Measurements from ENCODE around the gene SLC11A2. TPM values are rescaled to one million over a fixed set of nuclear protein-coding genes. Genes with fewer than 3 reads are reported as not detected.

SLC11A2 gene
- total RNA-seq, 2 donors from 2014 or later, result 74.3 to 99.1 TPM

DNA sequence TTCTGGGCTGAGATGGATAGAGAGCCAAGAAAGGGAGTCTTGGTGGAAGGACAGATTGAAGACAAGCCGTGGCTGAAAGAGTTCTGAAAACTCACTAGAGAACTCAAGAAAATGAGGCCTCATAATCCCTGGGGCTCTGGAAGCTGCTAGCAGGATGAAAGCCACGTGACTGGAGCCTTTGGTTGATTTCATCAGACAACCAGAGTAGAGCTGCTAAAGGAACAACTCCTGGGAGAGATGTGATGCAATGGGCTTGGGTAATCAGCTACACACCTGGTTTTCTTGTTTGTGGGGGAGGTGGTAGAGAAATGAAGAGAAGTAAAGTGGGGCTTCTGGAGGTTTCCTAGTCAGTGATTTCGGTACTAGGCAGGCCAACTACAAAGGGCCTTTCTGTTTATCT is 43.8 kb upstream of the SLC11A2 start:
- Histone ChIP-seq H3K9me3 (ENCODE audit: control insufficient read depth, low read length) (no peaks in the 10 kb centered on the region), H3K4me3 (ENCODE audit: low read length) (no peak overlapping the region), H3K4me1 (ENCODE audit: control insufficient read depth, insufficient read depth, low read length) (no peaks in the 10 kb centered on the region), H3K9ac (ENCODE audit: extremely low read depth, low read length, poor library complexity, severe bottlenecking) (no peak overlapping the region), H3K36me3 (ENCODE audit: control insufficient read depth, insufficient read depth, low read length) (peaks cover 83% of the 10 kb centered on the region), H3K27me3 (ENCODE audit: control insufficient read depth, insufficient read depth, low read length, poor library complexity, severe bottlenecking) (no peaks in the 10 kb centered on the region), H3K27ac (ENCODE audit: low read depth, low read length) (no peak overlapping the region)
- Mint-ChIP-seq H3K4me3 (no peak overlapping the region), H3K4me1 (no peaks in the 10 kb centered on the region), H3K9me3 (no peaks in the 10 kb centered on the region), H3K27me3 (ENCODE audit: insufficient read depth) (no peaks in the 10 kb centered on the region), H3K27ac (peak overlapping the region; percentile 39), H3K36me3 (ENCODE audit: low read depth) (peaks cover 82% of the 10 kb centered on the region)
- no peak for TF ChIP-seq CTCF (conservative IDR thresholded peaks at IDR 0.05)
- DNase-seq, result no peak
- 91 to 100% methylated on average over 1 to 3 of the region's 3 CpGs for WGBS, 2 experiments (ENCODE audit: insufficient coverage in 1 of 2, insufficient read length in 1 of 2)

DNA sequence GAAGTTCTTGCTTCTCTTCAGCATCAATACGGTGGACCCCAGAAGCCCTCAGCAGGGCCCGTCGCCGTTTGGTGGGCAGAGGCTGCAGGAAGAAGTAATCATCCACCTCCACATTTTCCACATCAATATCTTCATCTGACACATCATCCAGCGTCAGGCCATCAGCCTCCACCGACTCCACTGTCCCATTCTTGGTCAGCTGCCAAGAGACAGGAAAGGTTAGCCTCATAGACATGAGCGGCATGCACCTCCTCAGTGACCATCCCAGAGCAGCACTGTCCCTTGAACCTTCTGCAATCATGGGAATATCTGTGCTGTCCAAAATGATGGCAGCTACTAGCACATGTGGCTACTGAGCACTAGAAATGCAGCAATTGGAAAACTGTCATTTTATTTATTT is 41.6 kb upstream of the SLC11A2 start:
- 98 to 100% methylated on average over 2 to 7 of the region's 7 CpGs for WGBS, 2 experiments (ENCODE audit: insufficient coverage in 1 of 2, insufficient read length in 1 of 2)
- H3K9me3 ChIP-seq (ENCODE audit: control insufficient read depth, low read length), result no peaks in the 10 kb centered on the region
- no peaks in the 10 kb centered on the region for H3K27me3 ChIP-seq (ENCODE audit: control insufficient read depth, insufficient read depth, low read length, poor library complexity, severe bottlenecking)
- H3K4me1 Mint-ChIP-seq, result no peaks in the 10 kb centered on the region
- no peaks in the 10 kb centered on the region for H3K4me1 ChIP-seq (ENCODE audit: control insufficient read depth, insufficient read depth, low read length)
- H3K9ac ChIP-seq (ENCODE audit: extremely low read depth, low read length, poor library complexity, severe bottlenecking), result no peak overlapping the region
- H3K27ac ChIP-seq (ENCODE audit: low read depth, low read length), result no peak overlapping the region
- H3K36me3 Mint-ChIP-seq (ENCODE audit: low read depth), result peaks cover 88% of the 10 kb centered on the region
- H3K4me3 Mint-ChIP-seq, result no peak overlapping the region
- H3K27ac Mint-ChIP-seq, result no peak overlapping the region
- peaks cover 88% of the 10 kb centered on the region for H3K36me3 ChIP-seq (ENCODE audit: control insufficient read depth, insufficient read depth, low read length)
- DNase-seq, result no peak
- no peaks in the 10 kb centered on the region for H3K9me3 Mint-ChIP-seq
- no peaks in the 10 kb centered on the region for H3K27me3 Mint-ChIP-seq (ENCODE audit: insufficient read depth)
- TF ChIP-seq CTCF (conservative IDR thresholded peaks at IDR 0.05), result no peak
- H3K4me3 ChIP-seq (ENCODE audit: low read length), result no peak overlapping the region

DNA sequence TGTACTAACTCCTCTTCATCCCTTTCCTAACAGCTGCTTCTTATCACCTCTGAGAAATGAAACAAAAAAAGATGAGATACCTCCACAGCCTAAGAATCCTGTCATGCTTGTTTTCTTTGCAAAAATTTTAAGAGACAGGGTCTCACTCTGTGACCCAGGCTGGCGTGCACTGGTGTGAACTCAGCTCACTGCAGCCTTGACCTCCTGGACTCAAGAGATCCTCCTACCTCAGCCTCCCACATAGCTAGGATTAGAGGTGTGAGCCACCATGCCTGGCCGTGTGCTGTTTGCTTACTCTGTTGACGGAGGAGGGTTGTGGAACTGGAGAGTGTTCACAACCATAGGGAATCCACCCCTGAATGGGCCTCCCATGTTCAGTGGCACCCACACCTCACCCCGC is 41.0 kb upstream of the SLC11A2 start:
- H3K27ac Mint-ChIP-seq, result no peak overlapping the region
- peaks cover 90% of the 10 kb centered on the region for H3K36me3 ChIP-seq (ENCODE audit: control insufficient read depth, insufficient read depth, low read length)
- H3K4me3 ChIP-seq (ENCODE audit: low read length), result no peak overlapping the region
- no peaks in the 10 kb centered on the region for H3K9me3 Mint-ChIP-seq
- no peaks in the 10 kb centered on the region for H3K4me1 Mint-ChIP-seq
- no peak for TF ChIP-seq CTCF (conservative IDR thresholded peaks at IDR 0.05)
- H3K4me3 Mint-ChIP-seq, result no peak overlapping the region
- no peak overlapping the region for H3K9ac ChIP-seq (ENCODE audit: extremely low read depth, low read length, poor library complexity, severe bottlenecking)
- H3K36me3 Mint-ChIP-seq (ENCODE audit: low read depth), result peaks cover 88% of the 10 kb centered on the region
- no peaks in the 10 kb centered on the region for H3K27me3 Mint-ChIP-seq (ENCODE audit: insufficient read depth)
- WGBS, 2 experiments (ENCODE audit: insufficient coverage in 1 of 2, insufficient read length in 1 of 2), result 80 to 89% methylated on average over 2 to 4 of the region's 4 CpGs
- H3K4me1 ChIP-seq (ENCODE audit: control insufficient read depth, insufficient read depth, low read length), result no peaks in the 10 kb centered on the region
- H3K27ac ChIP-seq (ENCODE audit: low read depth, low read length), result no peak overlapping the region
- no peaks in the 10 kb centered on the region for H3K9me3 ChIP-seq (ENCODE audit: control insufficient read depth, low read length)
- DNase-seq, result no peak
- H3K27me3 ChIP-seq (ENCODE audit: control insufficient read depth, insufficient read depth, low read length, poor library complexity, severe bottlenecking), result no peaks in the 10 kb centered on the region
